Activated CD4-positive, alpha-beta T cell treated with anti-CD3 and anti-CD28 coated beads, Interleukin-2, amount 50 U/mL, for 24 hours (primary cell): ENCODE data around the gene SETMAR.
"Not testable (repeated sequence)": the region's sequence is repeated elsewhere in the genome, so short reads cannot be mapped to it uniquely, and the experiment has no call there.

Experiments
- DNase-seq, 2 donors: peaks; one replicate each; pipeline ENCODE4 v3.0.0-alpha.2; 2020; ENCODE audit warnings: low read depth in 1 of 2, low spot score in 1 of 2

Gene SETMAR

GRCh38 chr3:4303187-4304123, at the start of gene SETMAR:
Gene SETMAR (plus strand): TSS chr3:4303369. CDS start chr3:4303371, 2 bp downstream.
- DNase-seq = peak; percentile 79 to 82

- DNase-seq = no peak
These were observed 41.8 kb upstream of the SETMAR start for GRCh38 chr3:4261406-4261805.

GRCh38 chr3:4264040-4264439, 39.1 kb upstream of the SETMAR start:
- no peak for DNase-seq

- DNase-seq = no peak
These were observed 32.4 kb upstream of the SETMAR start for GRCh38 chr3:4270720-4271119.

GRCh38 chr3:4271834-4272233, 31.3 kb upstream of the SETMAR start:
- no peak for DNase-seq

GRCh38 chr3:4279516-4280105, 23.6 kb upstream of the SETMAR start:
- DNase-seq = no peak

- DNase-seq = no peak
These were observed 21.2 kb upstream of the SETMAR start for GRCh38 chr3:4281991-4282390.

GRCh38 chr3:4284865-4285264, 18.3 kb upstream of the SETMAR start:
- DNase-seq = no peak

GRCh38 chr3:4289044-4289443, 14.1 kb upstream of the SETMAR start:
- DNase-seq = no peak

GRCh38 chr3:4290272-4290893, 12.8 kb upstream of the SETMAR start:
- DNase-seq = peak in 1 of 2 donors; percentile 22

- DNase-seq = no peak
These were observed 10.9 kb upstream of the SETMAR start for GRCh38 chr3:4292301-4292700.

- no peak for DNase-seq
These were observed 8.4 kb upstream of the SETMAR start for GRCh38 chr3:4294616-4295327.

GRCh38 chr3:4296454-4296853, 6.7 kb upstream of the SETMAR start:
- not testable (repeated sequence) for DNase-seq

GRCh38 chr3:4297486-4297885, 5.7 kb upstream of the SETMAR start:
- DNase-seq = no peak

GRCh38 chr3:4302747-4303146, 422 bp upstream of the SETMAR start:
- DNase-seq = no peak

GRCh38 chr3:4305210-4305609, 2.0 kb downstream of the SETMAR start:
- DNase-seq = not testable (repeated sequence)

GRCh38 chr3:4306091-4306490, 2.9 kb downstream of the SETMAR start:
- DNase-seq = no peak

- no peak for DNase-seq
These were observed 3.7 kb downstream of the SETMAR start for GRCh38 chr3:4306860-4307259.

- DNase-seq = no peak
These were observed 6.4 kb downstream of the SETMAR start for GRCh38 chr3:4309491-4310128.

- no peak for DNase-seq
These were observed 7.8 kb downstream of the SETMAR start for GRCh38 chr3:4310971-4311370.

- no peak for DNase-seq
These were observed 8.3 kb downstream of the SETMAR start for GRCh38 chr3:4311496-4311895.
